Lung (tissue), 12 donors: ENCODE data around the gene RNF227. TPM values are rescaled to one million over a fixed set of nuclear protein-coding genes. Genes with fewer than 3 reads are reported as not detected.

Experiments used
- ATAC-seq: fragments of 200-7000 bp; cut with Tn5 transposase; one replicate; pipeline ENCODE4 v1.9.1; 2020; ENCODE audit warnings: moderate number of reproducible peaks; ENCODE audit not compliant: insufficient read depth, low FRiP score
- DNase-seq, 3 donors: peaks; one replicate each; pipeline ENCODE4 v3.0.0-alpha.2; 2013 to 2017
- H3K27ac ChIP-seq, 2 donors: one replicate each; pipeline ENCODE4 v1.5.1; 2013; ENCODE audit warnings: mild to moderate bottlenecking in 2 of 2, moderate library complexity in 2 of 2, control low read depth in 1 of 2, inconsistent platforms in 1 of 2, low read depth in 1 of 2, low read length in 1 of 2
- H3K27me3 ChIP-seq, 3 donors: one replicate each; pipeline ENCODE4 v1.5.1; 2013; ENCODE audit warnings: low read length in 2 of 3; ENCODE audit not compliant: control insufficient read depth in 3 of 3, insufficient read depth in 3 of 3
- H3K36me3 ChIP-seq, 4 donors: one replicate each; pipeline ENCODE4 v1.5.1; 2013; ENCODE audit warnings: low read length in 4 of 4, mild to moderate bottlenecking in 1 of 4, moderate library complexity in 1 of 4; ENCODE audit not compliant: control insufficient read depth in 4 of 4, insufficient read depth in 4 of 4
- H3K4me1 ChIP-seq, 5 donors: one replicate each; pipeline ENCODE4 v1.5.1; 2013; ENCODE audit warnings: low read length in 5 of 5, mild to moderate bottlenecking in 2 of 5, moderate library complexity in 1 of 5; ENCODE audit not compliant: control insufficient read depth in 5 of 5, insufficient read depth in 5 of 5
- H3K4me3 ChIP-seq: one replicate; pipeline ENCODE4 v1.5.1; 2013; ENCODE audit warnings: mild to moderate bottlenecking, control low read depth, moderate library complexity
- H3K9ac ChIP-seq, 2 donors: one replicate each; pipeline ENCODE4 v1.5.1; 2013; ENCODE audit warnings: low read length in 2 of 2, control low read depth in 1 of 2; ENCODE audit not compliant: insufficient read depth in 1 of 2
- H3K9me3 ChIP-seq, 4 donors: one replicate each; pipeline ENCODE4 v1.5.1; 2013; ENCODE audit warnings: low read length in 3 of 4, mild to moderate bottlenecking in 1 of 4, moderate library complexity in 1 of 4; ENCODE audit not compliant: control insufficient read depth in 4 of 4, insufficient read depth in 3 of 4
- CTCF ChIP-seq: IDR thresholded peaks from 2 replicates; pipeline ENCODE4 v1.5.1; 2012; ENCODE audit warnings: mild to moderate bottlenecking; ENCODE audit errors: control extremely low read depth, extremely low read depth
- WGBS, 2 donors: extraction: QIAGEN DNeasy Blood & Tissue Kit; methylation state at CpG; one replicate each; pipeline ENCODE4 v1.1.7; 2013; 5-methylcytosine and 5-hydroxymethylcytosine counted together
- polyA plus RNA-seq, 2 donors: library from polyadenylated mRNA; stranded (reverse); fragments of 200-250 nt; gene quantifications; one replicate each; pipeline ENCODE4 v1.2.1, GENCODE V29; 2013
- total RNA-seq, 2 donors: library from RNA; depleted of rRNA in 1 of 2; stranded (reverse); fragments of >200 nt in 1 of 2; gene quantifications; one replicate each; pipeline ENCODE4 v1.2.1, GENCODE V29; 2014 to 2021
- donor health status: control.
- donor health status: control.
- donor health status: Bipolar disorder and iron deficiency.
- donor health status: healthy.
- donor health status: DM: yes; HTN: yes; CAD: no.

RNF227 gene
- total and polyA plus RNA-seq, 4 donors = 4.1 to 8.0 (median 5.7) TPM

- Histone ChIP-seq H3K27me3 (no peaks in the 10 kb centered on the region), H3K4me3 (no peak overlapping the region), H3K4me1 (no peaks in the 10 kb centered on the region), H3K27ac (no peak overlapping the region), H3K36me3 (peaks cover 25 to 66% (median 57%) of the 10 kb centered on the region in 4 donors), H3K9ac (no peak overlapping the region), H3K9me3 (no peaks in the 10 kb centered on the region)
- 93 to 94% methylated on average over 9 of the region's 9 CpGs for WGBS, 2 donors
- DNase-seq (no peak), ATAC-seq (no peak)
- TF ChIP-seq CTCF = no peak
Measured at GRCh38 chr17:7944326-7944725, 28.2 kb upstream of the RNF227 start.

- H3K4me3 ChIP-seq = no peak overlapping the region
- no peaks in the 10 kb centered on the region for H3K9me3 ChIP-seq
- no peaks in the 10 kb centered on the region for H3K4me1 ChIP-seq
- WGBS, 2 donors = 93 to 96% methylated on average over 13 of the region's 13 CpGs
- DNase-seq (no peak), ATAC-seq (no peak)
- TF ChIP-seq CTCF = no peak
- H3K27me3 ChIP-seq = no peaks in the 10 kb centered on the region
- H3K36me3 ChIP-seq = peaks cover 25 to 67% (median 54%) of the 10 kb centered on the region in 4 donors
- no peak overlapping the region for H3K9ac ChIP-seq
- no peak overlapping the region for H3K27ac ChIP-seq
Measured at GRCh38 chr17:7943291-7943690, 27.2 kb upstream of the RNF227 start.

- no peaks in the 10 kb centered on the region for H3K27me3 ChIP-seq
- WGBS, 2 donors = 95 to 97% methylated on average over 6 of the region's 6 CpGs
- no peak overlapping the region for H3K9ac ChIP-seq
- TF ChIP-seq CTCF = no peak
- ATAC-seq (no peak), DNase-seq (no peak)
- H3K9me3 ChIP-seq = no peaks in the 10 kb centered on the region
- H3K4me1 ChIP-seq = no peaks in the 10 kb centered on the region
- H3K4me3 ChIP-seq = no peak overlapping the region
- H3K27ac ChIP-seq = no peak overlapping the region
- H3K36me3 ChIP-seq = peaks cover 24 to 63% (median 47%) of the 10 kb centered on the region in 4 donors
Measured at GRCh38 chr17:7940743-7941142, 24.7 kb upstream of the RNF227 start.

GRCh38 chr17:7940034-7940433, 23.9 kb upstream of the RNF227 start:
- peaks cover 24 to 67% (median 46%) of the 10 kb centered on the region in 4 donors for H3K36me3 ChIP-seq

More at GRCh38 chr17:7940034-7940433, 23.9 kb upstream of the RNF227 start:
- WGBS, 2 donors = 96 to 97% methylated on average over 4 of the region's 4 CpGs
- Histone ChIP-seq H3K27ac (no peak overlapping the region), H3K4me1 (no peaks in the 10 kb centered on the region), H3K4me3 (no peak overlapping the region), H3K9ac (no peak overlapping the region), H3K27me3 (no peaks in the 10 kb centered on the region), H3K9me3 (no peaks in the 10 kb centered on the region)
- no peak for DNase-seq
- no peak for ATAC-seq
- TF ChIP-seq CTCF = no peak
